GDM1 (cell line): ENCODE results near the gene CACNG8.
"Not testable (repeated sequence)": the region's sequence is repeated elsewhere in the genome, so short reads cannot be mapped to it uniquely, and the experiment has no call there.

Source experiments
- DNase-seq: peaks from one replicate; lab custom pipeline; 2025; lab: John Stamatoyannopoulos, UW

The CACNG8 gene

GRCh38 chr19:53962887-53963431 is at the start of gene CACNG8:
Gene CACNG8 (plus strand): TSS chr19:53962937.
- DNase-seq, result no peak

GRCh38 chr19:53915000-53915399 is 47.7 kb upstream of the CACNG8 start:
- DNase-seq, result no peak

GRCh38 chr19:53916004-53916403 is 46.7 kb upstream of the CACNG8 start:
- no peak for DNase-seq

- no peak for DNase-seq
Observed at GRCh38 chr19:53917356-53917755, 45.4 kb upstream of the CACNG8 start.

- peak; percentile 12 for DNase-seq
Observed at GRCh38 chr19:53927739-53928138, 35.0 kb upstream of the CACNG8 start.

GRCh38 chr19:53936029-53936428 is 26.7 kb upstream of the CACNG8 start:
- no peak for DNase-seq

GRCh38 chr19:53942001-53942786 is 20.5 kb upstream of the CACNG8 start:
- no peak for DNase-seq

- no peak for DNase-seq
Observed at GRCh38 chr19:53944416-53944815, 18.3 kb upstream of the CACNG8 start.

GRCh38 chr19:53944933-53945332 is 17.8 kb upstream of the CACNG8 start:
- no peak for DNase-seq

GRCh38 chr19:53945441-53945840 is 17.3 kb upstream of the CACNG8 start:
- peak; percentile 45 for DNase-seq

GRCh38 chr19:53945998-53946397 is 16.7 kb upstream of the CACNG8 start:
- no peak for DNase-seq

- no peak for DNase-seq
Observed at GRCh38 chr19:53947624-53948023, 15.1 kb upstream of the CACNG8 start.

- not testable (repeated sequence) for DNase-seq
Observed at GRCh38 chr19:53948611-53949010, 14.1 kb upstream of the CACNG8 start.

GRCh38 chr19:53951436-53951835 is 11.3 kb upstream of the CACNG8 start:
- no peak for DNase-seq

GRCh38 chr19:53951947-53952346 is 10.8 kb upstream of the CACNG8 start:
- no peak for DNase-seq

- no peak for DNase-seq
Observed at GRCh38 chr19:53953383-53953782, 9.4 kb upstream of the CACNG8 start.

GRCh38 chr19:53957448-53958167 is 5.1 kb upstream of the CACNG8 start:
- no peak for DNase-seq

GRCh38 chr19:53958168-53958571 is 4.6 kb upstream of the CACNG8 start:
- no peak for DNase-seq

- no peak for DNase-seq
Observed at GRCh38 chr19:53958823-53959757, 3.6 kb upstream of the CACNG8 start.

- DNase-seq, result no peak
Observed at GRCh38 chr19:53960187-53960586, 2.5 kb upstream of the CACNG8 start.

GRCh38 chr19:53960886-53961285 is 1.9 kb upstream of the CACNG8 start:
- DNase-seq, result no peak
